ENCODE data around the gene SYNPR.

SYNPR gene

GRCh38 chr3:63324621-63325020 lies 46.5 kb downstream of the SYNPR start:
- Histone ChIP-seq H3K4me3 (no peak overlapping the region), H3K9me3 (ENCODE audit: low read depth, low read length) (no peaks in the 10 kb centered on the region), H3K9ac (ENCODE audit: insufficient read length) (no peak overlapping the region), H3K27ac (no peak overlapping the region), H3K36me3 (ENCODE audit: insufficient read depth, low read length) (no peaks in the 10 kb centered on the region)
- TF ChIP-seq POLR2AphosphoS5 (IDR thresholded peaks at IDR 0.05; ENCODE audit: borderline replicate concordance, low read depth, low read length) = no peak
- TF ChIP-seq FOXP2 (optimal IDR thresholded peaks at IDR 0.05; ENCODE audit: control extremely low read depth, extremely low read length, insufficient read depth) = no peak
- no peak for TF ChIP-seq EZH2 (IDR thresholded peaks at IDR 0.05)
- no peak for DNase-seq (ENCODE audit: low read depth, low spot score)

DNA sequence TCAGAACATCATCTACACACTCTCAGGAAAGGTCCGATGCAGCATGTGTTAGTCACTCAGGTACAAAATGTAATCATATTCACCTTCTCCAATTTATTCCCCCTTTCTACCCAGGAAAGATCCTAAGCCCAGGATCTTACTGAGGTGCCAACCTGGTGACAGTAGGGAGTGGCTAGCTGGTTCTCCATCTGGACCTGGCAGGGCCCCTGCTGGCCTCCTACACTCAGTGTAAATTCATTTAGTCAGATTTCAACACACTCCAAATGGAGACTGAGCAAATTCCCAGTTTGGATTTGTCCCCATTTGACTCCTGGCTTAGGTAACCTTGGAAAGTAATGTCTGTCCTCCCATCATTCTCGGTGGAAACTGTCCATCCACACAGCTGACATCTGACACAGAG lies 47.3 kb downstream of the SYNPR start:
- no peak for TF ChIP-seq POLR2AphosphoS5 (IDR thresholded peaks at IDR 0.05; ENCODE audit: borderline replicate concordance, low read depth, low read length)
- TF ChIP-seq FOXP2 (optimal IDR thresholded peaks at IDR 0.05; ENCODE audit: control extremely low read depth, extremely low read length, insufficient read depth) = no peak
- TF ChIP-seq EZH2 (IDR thresholded peaks at IDR 0.05) = no peak

GRCh38 chr3:63328365-63328764 lies 50.3 kb downstream of the SYNPR start:
- Histone ChIP-seq H3K27ac (no peak overlapping the region), H3K4me3 (no peak overlapping the region), H3K9me3 (ENCODE audit: low read depth, low read length) (no peaks in the 10 kb centered on the region), H3K9ac (ENCODE audit: insufficient read length) (no peak overlapping the region), H3K36me3 (ENCODE audit: insufficient read depth, low read length) (no peaks in the 10 kb centered on the region)
- no peak for DNase-seq (ENCODE audit: low read depth, low spot score)
- TF ChIP-seq POLR2AphosphoS5 (IDR thresholded peaks at IDR 0.05; ENCODE audit: borderline replicate concordance, low read depth, low read length) (no peak), FOXP2 (optimal IDR thresholded peaks at IDR 0.05; ENCODE audit: control extremely low read depth, extremely low read length, insufficient read depth) (no peak), EZH2 (IDR thresholded peaks at IDR 0.05) (no peak)

More for the DNA sequence above, 47.3 kb downstream of the SYNPR start:
- H3K36me3 ChIP-seq (ENCODE audit: insufficient read depth, low read length) = no peaks in the 10 kb centered on the region
- no peak for DNase-seq (ENCODE audit: low read depth, low spot score)
- H3K4me3 ChIP-seq = no peak overlapping the region
- H3K9ac ChIP-seq (ENCODE audit: insufficient read length) = no peak overlapping the region
- H3K27ac ChIP-seq = no peak overlapping the region
- H3K9me3 ChIP-seq (ENCODE audit: low read depth, low read length) = no peaks in the 10 kb centered on the region

GRCh38 chr3:63331520-63331919 lies 53.4 kb downstream of the SYNPR start:
- DNase-seq (ENCODE audit: low read depth, low spot score) = no peak
- Histone ChIP-seq H3K9ac (ENCODE audit: insufficient read length) (no peak overlapping the region), H3K9me3 (ENCODE audit: low read depth, low read length) (no peaks in the 10 kb centered on the region), H3K36me3 (ENCODE audit: insufficient read depth, low read length) (no peaks in the 10 kb centered on the region), H3K27ac (no peak overlapping the region), H3K4me3 (no peak overlapping the region)
- no peak for TF ChIP-seq POLR2AphosphoS5 (IDR thresholded peaks at IDR 0.05; ENCODE audit: borderline replicate concordance, low read depth, low read length)
- TF ChIP-seq EZH2 (IDR thresholded peaks at IDR 0.05) = no peak
- TF ChIP-seq FOXP2 (optimal IDR thresholded peaks at IDR 0.05; ENCODE audit: control extremely low read depth, extremely low read length, insufficient read depth) = no peak

- Histone ChIP-seq H3K36me3 (ENCODE audit: insufficient read depth, low read length) (no peaks in the 10 kb centered on the region), H3K9me3 (ENCODE audit: low read depth, low read length) (no peaks in the 10 kb centered on the region), H3K4me3 (no peak overlapping the region), H3K9ac (ENCODE audit: insufficient read length) (no peak overlapping the region), H3K27ac (no peak overlapping the region)
- TF ChIP-seq POLR2AphosphoS5 (IDR thresholded peaks at IDR 0.05; ENCODE audit: borderline replicate concordance, low read depth, low read length) (no peak), FOXP2 (optimal IDR thresholded peaks at IDR 0.05; ENCODE audit: control extremely low read depth, extremely low read length, insufficient read depth) (no peak), EZH2 (IDR thresholded peaks at IDR 0.05) (no peak)
- no peak for DNase-seq (ENCODE audit: low read depth, low spot score)
These were observed 55.7 kb downstream of the SYNPR start for GRCh38 chr3:63333815-63334214.

DNA sequence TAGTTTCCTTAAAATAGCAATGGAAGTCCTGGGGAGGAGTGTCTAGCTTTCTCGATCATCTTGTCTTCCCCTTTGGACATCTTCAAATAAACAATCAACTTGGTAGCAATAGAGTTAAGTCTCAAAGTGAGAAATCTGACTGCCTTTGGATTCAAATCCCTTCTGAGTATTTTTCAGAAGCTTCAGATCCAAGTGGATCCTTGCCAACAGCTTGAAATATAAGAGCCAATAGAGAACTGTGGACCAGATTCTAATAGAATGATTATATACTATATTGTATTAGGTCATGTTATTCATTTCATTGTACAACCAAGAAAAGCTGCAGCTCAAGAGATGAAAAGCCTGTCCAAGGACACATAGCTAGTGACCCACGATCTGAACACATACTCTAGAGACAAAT lies 60.2 kb downstream of the SYNPR start:
- no peak for DNase-seq (ENCODE audit: low read depth, low spot score)
- no peak for TF ChIP-seq FOXP2 (optimal IDR thresholded peaks at IDR 0.05; ENCODE audit: control extremely low read depth, extremely low read length, insufficient read depth)
- TF ChIP-seq POLR2AphosphoS5 (IDR thresholded peaks at IDR 0.05; ENCODE audit: borderline replicate concordance, low read depth, low read length) = no peak
- no peak for TF ChIP-seq EZH2 (IDR thresholded peaks at IDR 0.05)
- H3K9me3 ChIP-seq (ENCODE audit: low read depth, low read length) = no peaks in the 10 kb centered on the region
- H3K27ac ChIP-seq = no peak overlapping the region
- no peak overlapping the region for H3K4me3 ChIP-seq
- H3K36me3 ChIP-seq (ENCODE audit: insufficient read depth, low read length) = no peaks in the 10 kb centered on the region
- no peak overlapping the region for H3K9ac ChIP-seq (ENCODE audit: insufficient read length)

DNA sequence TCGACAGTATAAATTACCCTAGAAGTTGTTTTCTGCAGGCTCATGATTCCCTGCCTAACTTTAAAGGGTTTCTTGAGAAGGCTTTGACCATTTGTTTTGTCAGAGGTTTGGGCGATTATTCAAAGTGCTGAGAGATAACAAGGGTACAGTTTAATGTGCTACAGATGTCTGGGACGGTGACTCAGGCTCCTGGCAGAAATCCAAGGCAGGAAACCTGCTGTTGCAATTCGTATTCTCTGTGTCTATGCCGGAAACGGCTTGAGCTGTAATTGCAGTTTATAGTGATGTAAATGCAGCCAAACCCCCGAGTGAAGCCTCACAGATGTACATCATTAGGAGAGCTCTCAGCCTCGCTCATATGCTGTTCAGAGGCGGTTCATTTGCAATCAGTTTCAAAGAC lies 65.6 kb downstream of the SYNPR start:
- peak overlapping the region; percentile 56; the same call in 1 of the 2 replicates for H3K4me3 ChIP-seq
- no peaks in the 10 kb centered on the region for H3K36me3 ChIP-seq (ENCODE audit: insufficient read depth, low read length)
- H3K27ac ChIP-seq = no peak overlapping the region
- peak; percentile 92 for DNase-seq (ENCODE audit: low read depth, low spot score)
- no peaks in the 10 kb centered on the region for H3K9me3 ChIP-seq (ENCODE audit: low read depth, low read length)
- TF ChIP-seq POLR2AphosphoS5 (IDR thresholded peaks at IDR 0.05; ENCODE audit: borderline replicate concordance, low read depth, low read length) (peak; percentile 70; the same call in 1 of the 2 replicates), FOXP2 (optimal IDR thresholded peaks at IDR 0.05; ENCODE audit: control extremely low read depth, extremely low read length, insufficient read depth) (peak; percentile 84), EZH2 (IDR thresholded peaks at IDR 0.05) (no peak)
- H3K9ac ChIP-seq (ENCODE audit: insufficient read length) = no peak overlapping the region

GRCh38 chr3:63344661-63345060 lies 66.6 kb downstream of the SYNPR start:
- H3K4me3 ChIP-seq = no peak overlapping the region
- H3K9me3 ChIP-seq (ENCODE audit: low read depth, low read length) = no peaks in the 10 kb centered on the region
- no peak overlapping the region for H3K9ac ChIP-seq (ENCODE audit: insufficient read length)
- H3K27ac ChIP-seq = no peak overlapping the region
- H3K36me3 ChIP-seq (ENCODE audit: insufficient read depth, low read length) = no peaks in the 10 kb centered on the region
- TF ChIP-seq POLR2AphosphoS5 (IDR thresholded peaks at IDR 0.05; ENCODE audit: borderline replicate concordance, low read depth, low read length) (no peak), EZH2 (IDR thresholded peaks at IDR 0.05) (no peak), FOXP2 (optimal IDR thresholded peaks at IDR 0.05; ENCODE audit: control extremely low read depth, extremely low read length, insufficient read depth) (no peak)
- no peak for DNase-seq (ENCODE audit: low read depth, low spot score)
